ENCODE results near the gene ATRIP. TPM values are rescaled to one million over a fixed set of nuclear protein-coding genes. Genes with fewer than 3 reads are reported as not detected.

ATRIP gene
- total RNA-seq, 1 donor from 2014 or later, result 7.5 TPM

DNA sequence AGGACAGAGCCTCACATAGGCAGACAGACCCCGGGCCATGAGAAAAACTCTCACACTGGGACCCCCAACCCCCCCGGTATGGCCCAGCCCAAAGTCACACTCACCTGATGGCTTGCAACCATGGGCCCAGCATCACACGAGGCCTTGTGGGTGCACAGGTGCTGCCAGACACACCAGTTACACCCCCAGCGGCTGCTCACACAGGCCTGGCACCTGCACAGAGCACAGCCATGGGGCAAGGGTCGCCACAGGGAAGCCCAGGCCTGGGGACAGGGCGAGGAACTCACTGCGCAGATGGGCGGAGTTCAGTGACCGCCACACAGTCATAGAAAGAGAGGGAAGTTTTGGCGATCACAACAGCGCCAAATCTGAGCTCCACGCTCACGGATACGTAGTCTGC is 26.0 kb upstream of the ATRIP start:
- ATAC-seq, result no peak
- DNase-seq (ENCODE audit: low spot score), result no peak
- intact Hi-C loops (cut with DNase I), result no loop called here

DNA sequence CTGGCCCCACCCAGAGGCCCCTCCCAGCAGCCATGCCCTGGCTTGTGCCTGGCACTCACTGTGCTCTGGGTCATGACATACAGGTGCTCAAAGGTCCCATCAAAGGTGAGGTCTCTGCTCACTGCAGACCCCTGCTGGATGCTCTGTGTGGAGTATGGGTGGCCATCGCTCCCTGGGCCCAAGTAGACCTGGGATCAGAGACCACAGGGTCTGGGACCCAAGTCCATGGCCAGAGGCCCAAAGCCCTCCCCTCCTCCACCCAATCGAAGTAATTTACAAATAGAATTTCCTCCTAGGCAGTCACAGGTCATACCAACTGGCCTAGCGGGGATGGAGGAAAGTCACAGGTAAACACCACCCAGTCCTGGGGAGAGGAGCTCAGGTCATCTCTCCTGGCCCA is 24.3 kb upstream of the ATRIP start:
- DNase-seq (ENCODE audit: low spot score), result no peak
- intact Hi-C loops (cut with DNase I), result no loop called here
- no peak for ATAC-seq

DNA sequence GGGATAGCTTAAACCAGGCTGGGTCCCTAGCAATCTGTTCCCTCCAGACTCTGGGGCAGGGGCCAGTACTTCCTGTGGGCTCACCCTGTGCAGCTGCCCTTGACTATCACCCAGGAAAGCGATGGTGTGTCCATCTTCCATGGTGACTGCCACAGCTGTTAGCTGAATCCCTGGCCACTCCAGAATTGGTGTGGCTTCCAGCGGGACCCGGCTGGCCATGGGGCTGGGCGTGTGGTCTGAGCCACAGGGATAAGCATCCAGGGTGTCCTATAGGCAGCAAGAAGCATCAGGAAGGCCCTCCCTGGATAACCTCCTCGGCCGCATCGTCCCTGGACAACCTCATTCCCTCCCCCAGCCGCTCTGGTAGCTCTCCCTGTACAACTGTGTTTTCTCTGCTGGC is 23.9 kb upstream of the ATRIP start:
- no peak for ATAC-seq
- intact Hi-C loops (cut with DNase I), result no loop called here
- no peak for DNase-seq (ENCODE audit: low spot score)

DNA sequence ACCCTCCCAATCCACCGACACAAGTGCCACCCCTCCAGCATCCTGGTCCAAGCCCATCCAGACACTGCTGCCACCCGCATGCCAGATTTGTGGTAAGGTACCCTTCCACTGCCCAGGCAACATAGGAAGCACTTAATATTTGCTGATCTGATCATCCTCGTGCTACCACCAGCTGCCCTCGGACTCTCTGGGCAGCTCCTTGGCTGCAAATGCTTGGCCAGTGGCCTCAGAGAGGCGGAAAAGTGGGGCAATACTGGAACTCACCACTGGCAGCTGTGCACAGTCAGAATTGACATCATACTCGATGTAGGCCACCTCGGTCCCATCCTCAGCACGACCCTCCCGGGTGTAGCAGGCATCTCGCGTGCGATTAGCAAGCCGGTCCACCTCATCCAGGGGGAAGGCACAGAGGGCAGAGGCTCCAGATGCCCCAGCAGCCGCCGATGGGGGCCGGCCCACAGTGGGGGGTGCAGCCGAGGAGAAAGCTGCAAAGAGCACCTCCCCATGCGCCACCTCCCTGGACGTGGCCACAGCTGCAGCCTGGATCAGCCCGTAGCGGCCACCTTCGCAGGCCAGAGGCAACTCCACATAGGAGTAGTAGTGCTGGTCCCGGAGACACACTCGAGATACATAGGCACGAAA is 23.2 kb upstream of the ATRIP start:
- no peak for ATAC-seq
- intact Hi-C loops (cut with DNase I), result no loop called here
- DNase-seq (ENCODE audit: low spot score), result no peak

DNA sequence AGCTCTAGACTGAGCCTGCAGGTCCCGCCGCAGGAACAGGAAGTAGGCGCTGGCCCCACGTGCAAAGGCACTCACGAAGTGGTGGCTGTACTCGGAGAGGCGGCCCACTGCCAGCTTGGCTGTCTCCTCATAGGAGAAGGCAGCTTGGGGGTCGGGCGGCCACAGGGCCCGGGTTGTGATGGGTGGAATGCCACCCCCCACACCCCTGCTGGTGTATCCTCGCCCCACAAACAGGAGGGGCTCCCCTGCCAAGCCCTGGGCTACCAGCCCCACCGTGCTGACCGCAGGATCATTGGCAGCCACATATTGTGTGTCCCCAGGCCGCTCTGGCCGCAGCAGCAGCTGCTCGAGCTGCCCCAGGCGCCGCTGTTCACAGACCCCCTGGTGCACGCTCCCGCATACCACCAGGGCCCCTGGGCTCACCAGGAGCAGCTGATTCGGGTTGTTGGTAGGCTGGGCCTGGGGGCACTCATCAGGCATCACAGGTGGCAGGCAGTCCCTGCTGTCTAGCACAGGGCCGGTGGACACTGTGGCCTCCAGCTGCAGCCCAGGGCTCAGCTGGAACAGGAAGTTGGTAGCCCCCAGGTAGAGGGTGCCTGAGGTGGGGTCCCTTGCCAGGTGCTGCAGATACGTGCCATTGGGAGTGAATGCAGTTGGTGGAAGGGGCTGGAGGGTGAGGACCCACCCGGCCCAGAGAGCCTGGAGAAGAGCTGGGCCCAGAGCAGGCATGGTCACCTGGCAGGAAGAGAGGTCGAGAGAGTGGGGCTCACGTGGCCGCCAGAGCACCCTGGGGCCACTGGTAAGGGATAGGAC is 22.4 kb upstream of the ATRIP start:
- ATAC-seq (no peak), DNase-seq (ENCODE audit: low spot score) (no peak)
- intact Hi-C loops (cut with DNase I), result no loop called here

DNA sequence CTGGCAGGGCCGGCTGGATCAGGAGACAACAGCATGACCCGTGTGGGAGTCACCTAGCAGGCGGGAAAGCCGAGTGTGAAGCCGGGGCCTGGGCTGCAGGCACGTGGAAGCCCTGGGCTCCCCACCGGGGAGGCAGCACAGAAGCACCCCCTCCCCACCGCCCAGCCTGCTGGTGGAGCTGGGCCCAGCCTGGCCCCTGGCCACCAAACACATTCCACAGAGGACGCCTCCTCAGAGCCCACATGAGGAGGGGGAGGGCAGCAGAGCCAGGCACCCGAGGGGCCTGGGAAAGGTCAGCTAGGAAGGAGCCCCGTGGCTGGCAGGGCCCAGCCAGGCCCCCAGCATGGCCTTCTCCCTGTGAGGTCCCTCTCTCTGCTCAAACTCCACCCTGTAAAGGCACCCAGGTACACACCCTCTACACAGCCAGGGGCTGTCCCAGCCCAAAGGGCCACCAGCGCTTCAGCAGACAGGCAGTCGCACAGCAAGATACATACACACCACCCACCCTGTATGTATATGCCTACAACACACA is 21.2 kb upstream of the ATRIP start:
- intact Hi-C loops (cut with DNase I), result no loop called here
- ATAC-seq (no peak), DNase-seq (ENCODE audit: low spot score) (no peak)

DNA sequence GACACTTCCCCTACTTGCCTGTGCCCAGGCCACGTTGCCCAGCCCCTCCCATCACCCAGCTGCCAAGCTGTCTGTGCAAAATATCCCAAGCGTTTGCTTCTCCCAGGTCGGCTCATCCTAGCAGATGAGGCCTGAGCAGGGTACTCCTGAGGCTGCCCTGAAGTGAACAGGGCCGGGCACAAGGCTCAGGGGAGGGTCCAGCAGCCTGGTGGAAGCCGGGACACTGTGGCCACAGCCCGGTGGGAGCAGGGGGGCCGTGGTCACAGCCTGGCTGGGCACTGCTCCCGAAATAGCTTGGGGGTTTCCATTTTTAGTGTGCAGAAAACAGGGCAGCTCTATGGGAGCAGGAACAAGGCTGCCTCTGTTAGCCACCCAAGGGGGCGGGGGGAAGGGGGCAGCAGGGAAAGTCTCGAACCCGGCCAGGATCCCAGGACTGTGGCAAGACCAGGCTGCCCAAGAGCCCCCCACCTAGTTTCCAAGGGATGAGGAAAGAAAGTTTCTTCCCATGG is 20.1 kb upstream of the ATRIP start:
- no peak for DNase-seq (ENCODE audit: low spot score)

DNA sequence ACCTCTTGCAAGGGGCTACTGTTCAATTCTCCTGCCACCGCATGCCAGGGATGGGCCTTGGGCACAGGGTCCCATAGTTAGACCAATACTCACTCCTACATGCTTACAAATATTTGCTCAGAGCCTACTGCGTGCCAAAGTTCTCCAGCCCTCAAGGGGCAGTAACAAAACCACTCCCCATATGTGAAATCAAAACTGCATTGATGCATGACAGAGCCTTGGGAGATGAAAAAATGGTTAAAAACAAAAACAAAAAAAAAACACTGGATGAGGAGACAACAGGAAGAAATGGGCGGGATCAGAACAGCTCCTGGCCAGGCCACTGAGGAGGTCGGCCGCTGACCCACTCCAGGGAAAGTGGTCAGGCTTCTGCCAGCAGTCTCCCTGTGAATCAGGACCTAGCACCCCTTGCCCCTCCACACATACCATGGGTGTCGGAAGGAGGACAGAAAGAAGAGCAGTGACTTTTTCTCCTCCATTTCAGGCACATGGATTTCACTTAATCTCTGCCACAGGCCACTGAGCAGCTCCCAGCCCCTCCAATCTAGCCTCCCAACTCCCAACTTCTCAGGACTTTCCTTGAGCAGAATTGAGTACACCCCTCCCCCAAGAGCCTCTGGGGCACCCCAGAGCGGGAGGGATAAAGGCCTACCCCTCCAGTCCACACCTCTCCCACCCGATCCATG is 19.4 kb upstream of the ATRIP start:
- intact Hi-C loops (cut with DNase I), result no loop called here
- ATAC-seq (peak; percentile 35), DNase-seq (ENCODE audit: low spot score) (no peak)

More for the DNA sequence above, 20.1 kb upstream of the ATRIP start:
- peak; percentile 23 for ATAC-seq
- intact Hi-C loops (cut with DNase I), result no loop called here

DNA sequence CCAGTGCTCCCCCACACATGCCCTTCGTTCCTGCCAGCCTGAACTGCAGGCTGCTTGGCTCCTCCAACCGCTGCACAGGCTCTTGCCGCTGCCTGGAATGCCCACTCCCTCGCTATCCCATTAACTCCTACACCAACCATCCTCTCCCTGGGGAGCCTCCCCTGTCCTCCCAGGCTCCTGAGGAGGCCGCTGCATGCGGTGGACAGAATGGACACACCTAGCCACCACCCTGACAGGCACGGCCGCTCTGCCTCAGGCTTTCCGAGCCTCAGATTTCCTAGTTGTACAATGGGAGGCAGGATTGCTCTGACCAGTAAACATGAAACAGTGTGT is 18.9 kb upstream of the ATRIP start:
- ATAC-seq, result peak; percentile 5
- intact Hi-C loops (cut with DNase I), result no loop called here
- no peak for DNase-seq (ENCODE audit: low spot score)

DNA sequence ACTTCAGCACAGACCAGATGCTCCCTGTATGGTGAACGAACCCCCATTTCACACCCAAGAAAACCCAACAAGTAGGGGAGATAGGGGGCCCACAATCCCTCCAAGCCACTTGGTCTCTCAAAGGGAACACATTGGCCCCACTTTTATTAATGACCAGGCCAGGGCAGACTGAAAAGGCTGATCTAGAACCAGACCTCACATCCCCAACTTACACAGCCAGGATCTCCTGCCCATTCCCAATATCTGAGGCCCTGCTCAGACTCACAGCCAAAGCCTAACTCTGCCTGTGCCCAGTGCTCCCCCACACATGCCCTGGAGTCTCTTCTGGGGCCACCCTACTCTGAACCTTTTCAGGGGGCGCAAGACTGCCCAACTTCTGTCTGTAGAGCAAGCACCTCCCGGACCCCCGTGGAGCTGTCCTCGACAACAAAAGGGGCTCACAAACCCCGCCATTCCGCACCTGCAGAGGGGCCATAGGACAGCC is 18.4 kb upstream of the ATRIP start:
- no peak for DNase-seq (ENCODE audit: low spot score)
- no peak for ATAC-seq
- intact Hi-C loops (cut with DNase I), result no loop called here

DNA sequence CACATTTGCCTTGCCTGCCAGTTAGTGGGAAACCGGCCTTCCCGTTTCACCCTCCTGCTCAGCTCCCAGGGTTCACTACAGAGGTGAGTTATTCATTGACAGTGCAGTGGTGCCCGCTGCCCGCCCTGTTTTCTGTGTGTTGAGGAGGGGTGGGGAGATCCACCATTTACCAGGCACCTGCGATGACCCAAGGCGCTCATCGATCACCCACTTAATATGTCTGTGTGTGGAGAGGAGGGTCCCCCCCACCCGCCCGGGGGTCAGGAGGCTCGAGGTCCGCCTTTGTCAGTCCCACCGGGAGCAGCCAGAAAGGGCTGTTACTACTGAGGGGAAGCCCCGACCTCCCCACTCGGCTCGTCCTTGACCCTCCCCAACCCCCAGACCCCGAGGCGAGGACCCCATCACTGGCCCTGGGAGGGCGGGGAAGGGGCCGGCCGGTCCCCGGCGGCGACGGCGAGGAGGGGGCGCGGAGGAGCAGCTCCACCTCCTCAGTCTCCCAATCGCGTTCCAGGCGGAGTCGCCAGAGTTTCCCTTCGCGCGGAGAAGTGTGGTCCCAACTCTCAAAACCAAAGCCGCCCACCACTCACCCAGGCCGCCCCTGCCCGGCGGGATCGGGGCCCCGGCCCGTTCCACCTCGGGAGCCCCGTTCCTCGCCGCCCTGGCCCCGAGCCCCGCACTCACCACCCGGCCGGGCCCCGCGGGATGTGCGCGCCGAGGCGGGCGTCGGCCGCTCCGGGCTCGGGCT is 17.8 kb upstream of the ATRIP start:
- DNase-seq (ENCODE audit: low spot score) (peak; percentile 80), ATAC-seq (peak; percentile 42)
- intact Hi-C loops (cut with DNase I), result no loop called here

DNA sequence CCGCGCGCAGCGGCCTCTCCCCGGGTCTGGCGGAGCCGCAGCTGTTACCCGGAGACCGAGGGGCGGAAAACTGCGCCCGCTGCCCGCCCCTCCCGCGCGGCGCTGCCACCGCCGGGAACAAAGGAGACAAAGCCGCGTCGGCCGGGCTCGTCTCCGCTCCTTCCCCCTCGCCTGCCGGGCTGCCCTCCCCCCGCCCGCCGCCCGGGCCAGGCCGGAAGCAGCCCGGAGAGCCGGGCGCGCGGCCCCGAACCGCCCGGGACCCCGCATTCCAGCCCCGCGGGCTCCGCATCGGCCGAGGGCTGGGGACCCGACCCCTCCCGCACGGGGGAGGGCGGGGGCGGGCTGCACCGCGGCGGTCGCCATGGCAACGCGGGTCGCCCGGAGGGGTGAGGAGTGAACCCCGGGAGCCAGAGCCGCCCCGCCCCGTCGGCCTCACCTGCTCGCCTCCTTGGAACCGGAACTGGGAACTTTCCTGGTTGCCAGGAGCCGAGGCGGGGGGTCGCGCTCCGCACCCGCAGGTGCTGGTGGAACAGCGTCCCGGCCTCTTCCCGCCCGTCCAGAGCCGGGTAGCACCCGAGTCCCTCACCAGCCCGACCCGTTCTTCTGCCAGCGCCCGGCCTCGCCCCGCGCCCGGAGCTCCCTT is 17.1 kb upstream of the ATRIP start:
- intact Hi-C loops (cut with DNase I), result no loop called here
- peak; percentile 14 for ATAC-seq
- no peak for DNase-seq (ENCODE audit: low spot score)

DNA sequence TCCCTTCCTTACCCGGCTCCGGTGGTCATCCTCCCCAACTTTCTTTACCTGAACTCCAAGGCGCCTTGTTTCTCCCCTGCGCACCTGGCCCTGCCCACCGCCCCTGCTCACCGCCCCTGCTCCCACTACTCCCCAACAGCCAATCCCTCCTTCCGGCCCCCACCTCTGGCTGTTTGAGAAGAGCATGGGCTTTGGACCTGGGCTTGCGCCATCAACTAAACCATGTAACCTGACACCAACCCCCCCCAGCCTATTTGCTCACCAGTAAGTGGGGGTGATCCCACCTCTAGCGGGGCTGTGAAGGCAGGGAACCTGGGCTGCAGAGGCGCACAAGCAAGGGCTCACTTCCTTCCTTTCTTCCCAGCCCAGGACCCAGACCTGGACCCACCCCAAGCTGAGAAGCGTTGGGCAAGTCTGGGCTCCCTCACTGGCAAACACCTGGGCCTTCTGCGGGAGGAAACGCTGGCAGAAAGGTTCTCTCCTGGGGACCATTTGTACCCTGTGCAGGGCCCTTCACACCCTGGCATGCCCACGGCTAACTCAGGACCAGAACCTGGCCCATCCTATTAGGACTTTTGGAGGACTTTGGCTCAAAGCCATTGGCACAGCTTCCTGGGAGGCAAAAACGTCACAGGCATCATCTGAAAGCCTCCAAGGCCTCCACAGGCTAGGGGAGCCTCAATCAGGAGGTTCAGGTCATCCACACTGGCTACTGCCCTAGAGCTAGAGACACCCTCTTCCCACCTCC is 16.4 kb upstream of the ATRIP start, which contains the start of gene PLXNB1:
Gene PLXNB1 (minus strand): TSS at position 127 of the 748 bp plus-strand sequence. CDS start 5,475 bp downstream, outside the sequence.
- intact Hi-C loops (cut with DNase I), result loop anchor here (10.0 kb wide), 1 partner anchor 155 kb away; no protein-coding TSS in a partner anchor
- DNase-seq (ENCODE audit: low spot score) (peak; percentile 73), ATAC-seq (peak; percentile 41)

DNA sequence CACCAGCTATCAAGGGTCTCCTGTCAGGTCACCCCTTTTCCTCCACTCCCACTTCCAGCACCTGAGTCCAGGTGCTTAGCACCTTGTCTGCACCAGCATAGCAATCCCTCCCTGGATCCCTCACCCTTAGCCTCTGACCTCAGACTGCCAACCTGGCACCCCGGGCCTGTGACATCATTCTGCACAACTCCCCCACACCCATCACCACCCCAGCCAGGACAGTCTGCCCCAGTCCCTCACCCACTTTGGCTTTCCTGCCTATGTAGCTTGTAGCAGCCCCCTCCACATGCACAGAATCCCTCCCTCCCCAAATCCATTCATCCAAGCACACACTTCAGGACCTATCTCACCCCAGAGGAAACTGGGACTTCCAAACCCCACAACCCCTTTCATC is 15.8 kb upstream of the ATRIP start:
- intact Hi-C loops (cut with DNase I), result loop anchor here (10.0 kb wide), 1 partner anchor 156 kb away; no protein-coding TSS in a partner anchor
- DNase-seq (ENCODE audit: low spot score), result peak; percentile 55
- ATAC-seq, result no peak

DNA sequence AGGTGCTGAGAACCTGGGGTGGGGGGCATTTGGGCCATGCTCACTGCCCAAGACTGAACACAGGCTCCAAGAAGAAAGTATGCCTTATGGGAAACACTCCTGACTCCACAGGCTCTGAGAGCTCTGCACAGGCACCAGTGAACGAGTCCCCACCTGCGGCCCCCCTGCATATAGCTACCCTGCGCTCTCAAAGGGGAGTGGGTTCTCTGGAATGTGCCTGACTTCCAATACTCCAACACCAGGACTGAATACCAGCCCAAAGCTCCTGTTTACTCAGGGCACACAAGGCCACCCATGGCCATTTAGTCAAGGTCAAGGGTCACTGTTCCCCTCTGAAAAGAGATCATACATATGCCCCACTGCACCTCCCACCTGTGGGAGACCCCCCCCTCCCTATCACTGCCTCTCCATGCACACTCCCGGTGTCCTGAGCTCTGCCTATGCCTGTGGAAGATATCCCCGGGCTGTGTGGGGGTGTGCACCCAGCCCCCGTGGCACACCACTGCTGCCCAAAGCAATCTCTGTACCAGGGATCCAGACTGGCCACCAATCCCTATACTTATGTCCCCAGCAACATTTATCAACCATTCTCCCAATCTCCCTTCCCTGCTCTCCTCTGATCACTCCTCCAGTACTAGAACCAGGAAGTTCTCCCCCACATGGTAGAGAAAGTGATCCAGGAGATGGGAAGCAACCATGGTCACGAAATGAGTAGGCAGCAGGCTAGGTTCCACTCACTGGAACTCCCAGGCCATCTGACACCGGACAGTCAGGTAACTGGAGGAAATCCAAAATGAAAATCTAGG is 15.1 kb upstream of the ATRIP start:
- DNase-seq (ENCODE audit: low spot score), result peak; percentile 42
- intact Hi-C loops (cut with DNase I), result loop anchor here (10.0 kb wide), 1 partner anchor 157 kb away; no protein-coding TSS in a partner anchor
- ATAC-seq, result no peak
